Left hindlimb (tissue), 1 donor: Measurements from ENCODE around the gene COL19A1.

Experiments
- DNase-seq: peaks from one replicate; pipeline ENCODE4 v3.0.0-alpha.2; 2018

Gene COL19A1

DNA sequence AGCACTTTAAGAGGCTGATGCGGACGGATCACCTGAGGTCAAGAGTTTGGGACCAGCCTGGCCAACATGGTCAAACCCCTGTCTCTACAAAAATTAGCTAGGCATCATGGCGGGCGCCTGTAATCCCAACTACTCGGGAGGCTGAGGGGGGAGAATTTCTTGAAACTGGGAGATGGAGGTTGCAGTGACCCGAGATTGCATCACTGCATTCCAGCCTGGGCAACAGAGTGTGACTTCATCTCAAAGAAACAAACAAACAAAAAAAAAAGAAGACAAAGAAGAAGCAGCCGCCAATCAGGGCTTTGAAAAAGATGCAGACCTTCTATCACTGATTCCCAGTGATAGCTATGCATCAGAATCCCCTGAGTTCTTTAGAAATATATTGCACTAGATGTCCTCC, 379.8 kb downstream of the COL19A1 start:
- DNase-seq, result no peak

DNA sequence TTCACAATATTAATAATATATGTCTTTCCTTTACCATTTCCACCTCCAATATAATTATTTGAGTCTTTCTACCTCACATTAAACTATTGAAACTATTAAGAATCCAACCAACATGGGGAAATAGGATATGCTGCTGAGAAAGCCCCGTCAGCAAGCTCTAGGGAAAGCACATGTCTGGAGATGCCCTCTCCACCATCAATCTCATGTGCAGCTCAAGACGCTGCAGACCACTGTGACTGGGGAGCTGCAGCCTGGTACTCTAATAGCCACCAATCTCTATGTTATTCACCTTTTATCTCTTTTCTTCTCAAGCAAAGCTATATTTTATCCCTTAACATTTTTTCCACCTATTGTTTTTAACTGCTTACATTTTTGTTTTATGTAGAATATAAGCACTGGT, 386.2 kb downstream of the COL19A1 start:
- DNase-seq, result no peak

DNA sequence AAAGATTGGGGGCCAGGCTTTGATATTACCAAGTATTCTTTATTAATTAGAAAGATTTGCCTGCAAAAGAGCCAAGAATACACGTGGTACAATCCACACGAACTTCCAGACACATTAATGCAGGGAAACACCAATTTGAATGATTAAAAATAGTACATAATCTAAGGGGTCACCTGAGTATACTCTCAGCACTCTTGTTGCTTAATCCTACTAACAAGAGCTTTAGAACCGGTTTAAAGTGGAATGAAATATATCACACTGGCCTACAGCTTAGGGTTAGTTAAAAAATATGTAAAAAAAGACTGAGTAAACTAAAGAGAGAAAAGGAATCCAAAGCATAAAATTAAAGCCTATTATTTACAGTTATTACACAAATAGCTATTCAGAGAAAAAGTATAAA, 387.6 kb downstream of the COL19A1 start:
- no peak for DNase-seq

DNA sequence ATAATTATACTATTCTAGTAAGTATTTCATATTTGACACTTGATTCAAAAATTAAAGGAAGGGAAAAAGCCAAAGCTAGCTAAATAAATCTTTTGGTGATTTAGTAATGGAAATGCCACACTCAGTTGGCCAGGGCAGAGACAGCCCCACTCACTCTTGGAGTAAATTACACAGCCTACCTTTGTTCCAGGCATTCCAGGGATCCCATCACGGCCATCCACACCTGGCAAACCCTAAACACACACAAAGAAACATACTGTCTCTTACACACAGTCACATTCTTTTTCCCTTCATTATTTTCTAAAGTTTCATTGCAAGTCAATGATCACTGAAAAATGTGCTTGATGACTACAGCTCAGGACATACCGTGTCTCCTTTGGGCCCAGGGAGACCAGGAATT, 388.4 kb downstream of the COL19A1 start:
- DNase-seq, result no peak

DNA sequence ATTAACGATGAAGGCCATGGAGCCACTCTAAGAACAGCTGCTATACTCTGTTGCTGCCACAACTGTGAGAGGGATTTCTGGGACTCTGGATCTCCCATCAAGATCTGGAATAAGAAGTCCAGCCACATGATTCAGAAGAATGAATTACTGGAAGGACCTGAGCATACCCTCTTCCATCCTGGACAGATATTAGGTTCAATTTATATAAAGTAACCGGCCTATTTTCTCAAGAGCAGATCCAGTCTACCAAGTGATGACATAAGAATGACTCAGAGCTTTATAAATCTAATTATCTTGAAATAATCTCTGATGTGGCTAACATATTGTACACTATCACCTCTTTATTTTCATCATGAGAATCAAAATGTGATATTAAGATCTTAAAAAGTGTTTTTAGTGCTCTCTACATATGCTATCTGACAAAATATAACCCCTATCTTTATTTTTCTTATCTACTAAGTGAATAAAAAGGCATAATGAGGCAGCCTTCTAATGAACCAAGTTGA, 391.5 kb downstream of the COL19A1 start:
- DNase-seq, result no peak

DNA sequence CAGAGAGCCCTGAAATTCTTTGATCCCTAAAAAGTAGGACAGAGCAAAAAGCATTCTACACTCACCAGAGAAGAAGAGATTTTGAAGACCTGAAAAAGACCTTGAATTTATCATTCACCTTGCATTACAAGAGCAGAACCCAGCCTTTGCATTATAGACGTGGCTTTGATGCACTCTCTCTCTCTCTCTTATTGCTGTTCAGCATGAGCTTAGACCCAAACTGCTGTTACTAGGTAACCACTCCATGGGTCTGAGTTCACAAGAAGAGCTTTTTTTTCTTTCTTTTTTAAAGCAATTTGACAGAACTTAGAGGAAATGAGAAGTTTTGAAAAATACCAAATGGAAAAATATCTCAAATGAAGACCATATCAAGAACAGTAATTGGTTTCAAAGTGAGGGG, 392.1 kb downstream of the COL19A1 start:
- no peak for DNase-seq
